NCI-H187 (cell line): Measurements from ENCODE around the gene DOCK11.
"Not testable (repeated sequence)": the region's sequence is repeated elsewhere in the genome, so short reads cannot be mapped to it uniquely, and the experiment has no call there.

Source experiments
- DNase-seq, 2 experiments: peaks; one replicate each; lab custom pipeline; 2025; lab: John Stamatoyannopoulos, UW

DOCK11 gene

GRCh38 chrX:118698516-118699170, 203.0 kb downstream of the DOCK11 start:
- no peak for DNase-seq

- no peak for DNase-seq
These were observed 207.1 kb downstream of the DOCK11 start for GRCh38 chrX:118702741-118703140.

- no peak for DNase-seq
These were observed 211.1 kb downstream of the DOCK11 start for GRCh38 chrX:118706681-118707080.

DNA sequence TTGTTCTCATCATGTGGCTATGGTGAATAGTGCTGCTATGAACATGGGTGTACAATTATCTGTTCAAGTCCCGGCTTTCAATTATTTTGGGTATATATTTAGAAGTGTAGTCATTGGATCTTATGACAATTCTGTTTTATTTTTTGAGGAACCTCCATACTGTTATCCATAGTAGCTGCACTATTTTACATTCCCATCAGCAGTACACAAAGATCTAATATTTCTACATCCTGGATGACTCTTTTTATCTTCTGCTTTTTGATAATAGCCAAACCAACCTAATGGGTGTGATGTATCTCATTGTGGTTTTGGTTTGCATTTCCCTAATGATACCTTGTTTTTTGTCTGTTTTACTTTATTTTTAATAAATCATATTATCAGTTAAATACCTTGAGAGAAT, 218.9 kb downstream of the DOCK11 start:
- no peak for DNase-seq

DNA sequence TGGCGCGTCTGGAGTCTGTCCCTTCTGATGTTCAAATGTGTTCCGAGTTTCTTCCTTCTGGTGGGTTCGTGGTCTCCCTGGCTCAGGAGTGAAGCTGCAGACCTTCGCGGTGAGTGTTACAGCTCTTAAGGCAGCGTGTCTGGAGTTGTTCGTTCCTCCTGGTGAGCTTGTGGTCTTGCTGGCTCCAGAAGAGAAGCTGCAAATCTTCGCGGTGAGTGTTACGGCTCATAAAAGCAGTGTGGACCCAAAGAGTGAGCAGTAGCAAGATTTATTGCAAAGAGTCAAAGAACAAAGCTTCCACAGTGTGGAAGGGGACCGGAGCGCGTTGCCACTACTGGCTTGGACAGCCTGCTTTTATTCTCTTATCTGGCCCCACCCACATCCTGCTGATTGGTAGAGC, 220.3 kb downstream of the DOCK11 start:
- not testable (repeated sequence) for DNase-seq

DNA sequence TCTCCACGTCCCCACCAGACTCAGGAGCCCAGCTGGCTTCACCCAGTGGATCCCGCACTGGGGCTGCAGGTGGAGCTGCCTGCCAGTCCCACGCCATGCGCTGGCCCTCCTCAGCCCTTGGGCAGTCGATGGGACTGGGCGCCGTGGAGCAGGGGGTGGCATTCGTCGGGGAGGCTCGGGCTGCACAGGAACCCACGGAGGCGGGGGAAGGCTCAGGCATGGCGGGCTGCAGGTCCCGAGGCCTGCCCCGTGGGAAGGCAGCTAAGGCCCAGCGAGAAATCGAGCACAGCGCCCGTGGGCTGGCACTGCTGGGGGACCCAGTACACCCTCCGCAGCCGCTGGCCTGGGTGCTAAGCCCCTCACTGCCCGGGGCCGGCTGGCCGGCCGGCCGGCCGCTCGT, 221.2 kb downstream of the DOCK11 start:
- not testable (repeated sequence) for DNase-seq

GRCh38 chrX:118717678-118718391, 222.2 kb downstream of the DOCK11 start:
- DNase-seq: no peak

GRCh38 chrX:118718737-118719136, 223.1 kb downstream of the DOCK11 start:
- DNase-seq: no peak

DNA sequence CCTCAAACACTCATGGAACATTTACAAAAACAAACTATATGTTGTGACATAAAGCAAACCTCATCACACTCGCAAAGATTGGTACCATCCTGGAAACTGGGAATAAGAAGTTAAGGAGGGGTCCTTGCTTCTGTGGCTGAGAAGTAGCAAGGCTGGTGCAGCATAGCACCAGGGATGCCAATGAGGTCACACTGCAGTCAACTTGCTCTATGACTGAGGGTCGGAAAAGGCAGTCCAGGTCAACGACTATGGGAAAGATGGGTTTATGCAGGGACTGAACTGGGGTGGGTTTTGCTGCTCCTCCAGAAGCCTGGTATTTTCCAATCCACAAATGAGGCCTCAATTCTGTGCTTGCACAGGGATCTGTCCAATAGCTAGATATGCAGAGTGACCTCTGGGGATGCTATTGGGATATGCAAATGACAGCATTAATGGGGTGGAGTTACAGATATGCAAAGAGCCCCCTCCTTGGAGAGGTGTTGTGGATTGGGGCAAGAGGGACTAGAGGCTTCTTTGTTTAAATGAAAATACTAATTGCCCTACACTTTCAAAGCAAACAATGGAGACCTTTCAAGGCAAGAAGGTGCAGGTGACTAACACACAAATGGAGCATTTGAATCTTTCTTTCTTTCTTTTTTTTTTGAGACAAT, 224.6 kb downstream of the DOCK11 start:
- DNase-seq: no peak

DNA sequence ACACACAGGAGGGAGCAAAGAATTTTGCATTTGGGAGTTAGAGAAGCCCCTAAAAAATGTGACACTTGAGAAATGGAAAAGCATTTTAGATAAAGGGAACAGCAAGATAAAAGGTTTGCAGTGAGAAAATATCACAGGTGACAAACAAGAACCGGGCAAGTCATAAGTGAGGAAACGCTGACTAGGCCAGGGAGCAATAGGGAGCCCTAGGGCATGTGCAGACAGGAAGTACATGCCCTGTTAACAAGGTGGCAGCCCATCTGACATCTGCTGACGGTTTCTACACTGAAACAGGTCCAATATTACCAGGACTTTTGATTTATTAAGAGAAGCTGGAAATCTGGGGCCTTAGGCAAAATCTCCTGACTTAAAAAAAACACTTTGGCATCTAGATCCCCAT, 227.8 kb downstream of the DOCK11 start:
- no peak for DNase-seq

DNA sequence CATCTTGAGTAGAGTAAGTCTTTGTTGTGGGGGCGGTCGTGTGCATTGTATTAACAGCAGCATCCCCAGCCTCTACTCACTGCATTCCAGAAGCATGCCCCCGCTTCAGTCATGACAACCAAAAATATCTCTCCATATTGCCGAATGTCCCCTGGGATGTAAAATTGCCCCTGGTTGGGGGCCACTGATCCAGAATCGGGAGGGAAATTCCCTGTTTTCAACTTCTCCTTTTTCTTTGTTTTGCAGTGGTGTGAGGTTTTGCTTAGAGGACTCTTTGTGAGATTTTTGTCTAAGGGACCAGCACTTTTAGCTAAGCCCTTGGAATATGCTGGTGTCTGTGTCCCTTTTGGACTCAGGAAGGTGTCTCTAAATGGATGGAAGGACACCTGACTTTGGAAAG, 228.8 kb downstream of the DOCK11 start:
- DNase-seq: no peak

- DNase-seq: no peak
These were observed 229.2 kb downstream of the DOCK11 start for GRCh38 chrX:118724775-118725174.

DNA sequence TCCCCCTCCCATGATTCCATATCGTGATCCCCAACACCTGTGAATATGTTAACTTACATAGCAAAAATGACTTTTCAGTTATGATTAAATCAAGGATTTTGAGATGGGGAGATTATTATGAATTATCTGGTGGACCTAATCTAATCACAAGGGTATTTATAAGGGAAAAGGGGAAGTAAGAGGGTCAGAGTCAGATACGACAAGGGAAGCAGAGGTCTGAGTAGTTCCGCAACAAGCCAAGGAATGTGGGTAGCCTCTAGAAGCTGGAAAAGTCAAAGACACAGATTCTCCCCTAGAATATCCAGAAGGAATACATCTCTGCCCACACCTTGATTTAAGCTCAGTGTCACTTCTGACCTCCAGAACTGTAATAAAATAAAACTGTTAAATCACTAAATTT, 230.8 kb downstream of the DOCK11 start:
- DNase-seq: no peak

DNA sequence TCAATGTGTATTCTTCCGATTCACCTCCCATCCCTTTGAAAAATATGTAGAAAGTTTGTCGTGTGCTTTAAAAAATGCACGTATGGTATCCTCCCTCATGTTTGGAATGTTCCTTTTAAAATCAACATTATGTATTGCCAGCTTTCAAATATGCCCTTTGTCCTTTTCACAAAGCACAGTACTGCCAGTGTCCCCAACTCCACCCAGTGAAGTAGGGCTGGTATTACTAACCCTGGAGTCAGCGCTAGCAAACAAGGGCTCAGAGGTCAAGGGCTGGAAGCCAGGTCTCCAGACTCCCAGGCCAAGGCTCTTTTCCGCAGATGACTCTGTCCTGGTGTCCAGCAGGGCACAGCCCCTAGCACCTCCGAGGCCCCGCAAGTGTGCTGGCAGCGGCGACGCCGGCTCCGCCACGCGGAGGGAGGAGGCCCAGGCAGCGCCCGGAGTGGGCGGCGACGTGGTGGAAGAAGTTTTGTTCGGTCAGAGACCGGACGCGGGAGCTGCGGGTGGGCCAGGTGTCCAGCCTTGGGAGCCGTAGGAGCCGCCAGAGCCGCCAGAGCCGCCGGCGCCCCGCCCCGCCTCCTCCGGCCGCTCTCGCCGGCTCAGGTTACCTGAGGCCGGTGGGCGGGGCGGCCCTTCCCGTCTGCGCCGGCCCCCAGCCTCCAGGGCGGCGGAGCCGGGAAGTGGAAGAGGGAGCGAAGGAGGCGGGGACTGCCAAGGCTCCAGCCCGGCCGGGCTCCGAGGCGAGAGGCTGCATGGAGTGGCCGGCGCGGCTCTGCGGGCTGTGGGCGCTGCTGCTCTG, 231.5 kb downstream of the DOCK11 start, which contains the start of gene IL13RA1:
Gene IL13RA1 (plus strand): TSS at position 720 of the 799 bp plus-strand sequence. CDS start 33 bp downstream, at position 753.
- DNase-seq: peak; percentile 33 to 79

GRCh38 chrX:118727686-118728339, 232.2 kb downstream of the DOCK11 start:
- DNase-seq: no peak

- DNase-seq: no peak
These were observed 233.5 kb downstream of the DOCK11 start for GRCh38 chrX:118729042-118729652.

DNA sequence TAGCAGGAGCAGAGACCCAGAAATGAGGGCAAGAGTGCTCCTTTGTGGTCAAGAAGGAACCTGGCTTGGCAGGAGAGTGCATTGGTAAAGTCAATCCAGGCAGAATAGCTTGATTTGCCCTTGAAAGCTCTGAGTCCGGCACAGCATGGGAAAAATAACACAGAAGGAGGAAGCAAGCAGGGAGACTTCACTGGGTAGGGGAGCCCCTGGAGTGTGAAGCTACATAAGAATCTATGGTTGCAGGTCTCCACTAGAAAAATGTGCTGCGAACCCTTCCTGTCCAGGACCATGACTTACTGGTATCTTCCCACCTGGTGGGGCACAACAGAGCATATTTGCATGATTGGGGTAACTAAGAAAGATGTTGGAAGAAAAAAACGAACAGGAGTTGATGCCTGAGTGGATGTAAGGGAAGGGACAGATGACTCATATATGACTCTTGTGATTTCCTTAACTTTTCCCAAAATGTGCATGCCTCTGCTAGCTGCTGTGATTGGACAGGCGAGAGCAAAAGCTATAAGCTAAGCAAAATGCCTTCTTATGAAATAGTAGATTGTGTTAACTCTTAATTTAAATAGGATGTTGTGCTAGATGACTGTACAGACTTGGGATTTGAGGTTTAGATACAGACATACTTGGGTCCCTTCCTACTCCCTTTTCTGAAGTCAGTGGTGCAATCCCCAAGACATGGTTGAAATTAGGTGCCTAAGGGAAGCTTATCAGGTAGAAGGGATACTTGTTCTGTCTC, 235.1 kb downstream of the DOCK11 start:
- no peak for DNase-seq

GRCh38 chrX:118732551-118732950, 236.9 kb downstream of the DOCK11 start:
- DNase-seq: not testable (repeated sequence)

GRCh38 chrX:118734909-118735308, 239.3 kb downstream of the DOCK11 start:
- no peak for DNase-seq
